Activated CD4-positive, alpha-beta T cell treated with anti-CD3 and anti-CD28 coated beads for 36 hours (primary cell): ENCODE data around the gene ATG7. TPM values are rescaled to one million over a fixed set of nuclear protein-coding genes. Genes with fewer than 3 reads are reported as not detected.
"Not testable (repeated sequence)": the region's sequence is repeated elsewhere in the genome, so short reads cannot be mapped to it uniquely, and the experiment has no call there.

ENCODE experiments used
- ATAC-seq: fragments of 200-7000 bp; cut with Tn5 transposase; one replicate; pipeline ENCODE4 v1.10.0; 2021; ENCODE audit warnings: mild to moderate bottlenecking, moderate library complexity
- CTCF ChIA-PET: fragments of 350-600 bp; sonication (Branson Sonifier 250); formaldehyde crosslinking; loops from one replicate; lab custom pipeline; 2021; ENCODE audit warnings: antibody characterized with exemption; lab: Charles Lee
- POLR2A ChIA-PET: fragments of 350-600 bp; sonication (Branson Sonifier 250); formaldehyde crosslinking; loops from one replicate; lab custom pipeline; 2021; ENCODE audit warnings: antibody characterized with exemption, inconsistent platforms; lab: Charles Lee
- DNase-seq: peaks from one replicate; pipeline ENCODE4 v3.0.0-alpha.2; 2020
- H3K27ac Mint-ChIP-seq: one replicate; pipeline ENCODE4 v1.8.0; 2021; ENCODE audit warnings: mixed read lengths
- H3K27me3 Mint-ChIP-seq: one replicate; pipeline ENCODE4 v1.8.0; 2021; ENCODE audit warnings: mixed read lengths
- H3K36me3 Mint-ChIP-seq: one replicate; pipeline ENCODE4 v1.8.0; 2021; ENCODE audit warnings: low read depth, mixed read lengths
- H3K4me1 Mint-ChIP-seq: one replicate; pipeline ENCODE4 v1.8.0; 2021; ENCODE audit warnings: mixed read lengths
- H3K4me3 Mint-ChIP-seq: one replicate; pipeline ENCODE4 v1.8.0; 2021; ENCODE audit warnings: mild to moderate bottlenecking, moderate library complexity, mixed read lengths
- H3K9me3 Mint-ChIP-seq: one replicate; pipeline ENCODE4 v1.8.0; 2021; ENCODE audit warnings: low read depth, mixed read lengths
- intact Hi-C, 2 experiments: fragments of 100-400 bp; cut with DNase I in 1 of 2; cut with micrococcal nuclease in 1 of 2; formaldehyde crosslinking; loops; one replicate each; pipeline versions ENCODE4 v1.14.2 to v1.15.1; 2022 to 2024; cut with DNase I, micrococcal nuclease
- total RNA-seq, 2 experiments: library from RNA; stranded (reverse); gene quantifications; one replicate each; pipeline ENCODE4 v1.2.3, GENCODE V29; 2021

ATG7 gene
- total RNA-seq, 2 experiments from 2014 or later = 31.6 to 34.5 TPM

DNA sequence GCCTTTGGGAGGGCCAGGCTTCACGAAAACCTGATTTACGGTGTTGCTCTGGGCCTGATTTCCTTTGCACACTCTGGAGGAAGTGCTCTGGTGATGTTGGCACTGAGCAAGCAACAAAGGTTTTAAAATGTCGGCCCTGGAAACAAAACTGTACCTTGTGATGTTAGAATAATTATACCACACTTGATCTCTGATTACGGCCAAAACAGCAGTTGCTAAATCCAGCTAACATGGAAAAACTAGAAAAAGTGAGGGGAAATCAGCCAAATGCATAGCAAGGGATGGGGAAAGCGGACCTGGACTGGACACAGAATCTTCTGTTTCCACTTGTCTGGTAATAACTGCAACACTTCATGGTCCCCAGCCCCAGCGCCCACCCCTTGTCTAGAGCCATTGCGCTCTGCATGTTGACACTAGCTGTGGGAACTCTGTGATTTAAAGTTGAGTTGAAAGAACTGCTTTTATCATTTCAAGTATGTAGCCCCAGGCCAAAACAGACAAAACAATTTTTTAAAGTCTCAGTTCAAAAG, 251.4 kb downstream of the ATG7 start:
- no peak overlapping the region for H3K4me3 Mint-ChIP-seq
- DNase-seq (no peak), ATAC-seq (no peak)
- no peak overlapping the region for H3K27ac Mint-ChIP-seq
- CTCF ChIA-PET = no interaction called here
- intact Hi-C loops = no loop called here
- H3K36me3 Mint-ChIP-seq = peaks cover 9% of the 10 kb centered on the region
- no peaks in the 10 kb centered on the region for H3K9me3 Mint-ChIP-seq
- POLR2A ChIA-PET = no interaction called here
- no peaks in the 10 kb centered on the region for H3K27me3 Mint-ChIP-seq
- H3K4me1 Mint-ChIP-seq = no peaks in the 10 kb centered on the region

DNA sequence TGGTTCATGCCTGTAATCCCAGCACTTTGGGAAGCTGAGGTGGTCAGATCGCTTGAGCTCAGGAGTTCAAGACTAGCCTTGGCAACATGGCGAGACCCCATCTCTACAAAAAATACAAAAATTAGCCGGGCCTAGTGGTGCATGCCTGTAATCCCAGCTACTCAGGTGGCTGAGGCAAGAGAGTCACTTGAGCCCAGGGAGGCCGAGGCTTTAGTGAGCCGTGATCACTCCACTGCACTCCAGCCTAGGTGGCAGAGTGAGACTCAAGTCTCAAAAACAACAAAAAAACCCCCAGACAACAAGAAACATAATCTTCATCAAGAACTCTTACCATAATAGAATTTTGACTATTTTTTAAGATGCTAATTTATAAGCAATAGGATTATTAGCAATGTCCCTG, 253.9 kb downstream of the ATG7 start:
- CTCF ChIA-PET = not testable (repeated sequence)

DNA sequence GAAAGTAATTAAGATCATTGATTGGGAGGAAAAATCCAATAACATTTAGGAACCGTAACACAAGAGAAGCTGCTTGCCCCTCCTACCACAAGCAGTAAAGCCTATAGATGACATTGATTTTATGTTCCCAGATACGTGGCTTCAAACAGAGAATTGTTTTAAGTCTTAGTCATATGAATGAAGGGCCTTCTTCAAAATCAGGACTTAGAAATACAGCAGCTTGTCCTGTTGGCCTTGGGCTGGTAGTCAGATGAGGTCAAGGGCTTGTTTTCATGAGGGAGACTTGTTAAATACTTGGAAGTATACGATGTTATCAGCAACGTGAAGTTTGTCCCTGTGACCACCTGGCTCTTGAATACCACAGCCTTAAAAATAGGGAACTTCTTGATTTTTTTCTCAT, 257.1 kb downstream of the ATG7 start:
- DNase-seq (no peak), ATAC-seq (no peak)
- H3K9me3 Mint-ChIP-seq = no peaks in the 10 kb centered on the region
- no peak overlapping the region for H3K27ac Mint-ChIP-seq
- no peak overlapping the region for H3K4me3 Mint-ChIP-seq
- POLR2A ChIA-PET = no interaction called here
- intact Hi-C loops = no loop called here
- H3K27me3 Mint-ChIP-seq = no peaks in the 10 kb centered on the region
- CTCF ChIA-PET = no interaction called here
- peaks cover 9% of the 10 kb centered on the region for H3K36me3 Mint-ChIP-seq
- H3K4me1 Mint-ChIP-seq = no peaks in the 10 kb centered on the region

More for the DNA sequence above, 253.9 kb downstream of the ATG7 start:
- H3K27ac Mint-ChIP-seq, POLR2A ChIA-PET, H3K9me3 Mint-ChIP-seq, H3K4me3 Mint-ChIP-seq, intact Hi-C loops, H3K36me3 Mint-ChIP-seq, ATAC-seq, H3K27me3 Mint-ChIP-seq, H3K4me1 Mint-ChIP-seq, DNase-seq: not testable (repeated sequence)

DNA sequence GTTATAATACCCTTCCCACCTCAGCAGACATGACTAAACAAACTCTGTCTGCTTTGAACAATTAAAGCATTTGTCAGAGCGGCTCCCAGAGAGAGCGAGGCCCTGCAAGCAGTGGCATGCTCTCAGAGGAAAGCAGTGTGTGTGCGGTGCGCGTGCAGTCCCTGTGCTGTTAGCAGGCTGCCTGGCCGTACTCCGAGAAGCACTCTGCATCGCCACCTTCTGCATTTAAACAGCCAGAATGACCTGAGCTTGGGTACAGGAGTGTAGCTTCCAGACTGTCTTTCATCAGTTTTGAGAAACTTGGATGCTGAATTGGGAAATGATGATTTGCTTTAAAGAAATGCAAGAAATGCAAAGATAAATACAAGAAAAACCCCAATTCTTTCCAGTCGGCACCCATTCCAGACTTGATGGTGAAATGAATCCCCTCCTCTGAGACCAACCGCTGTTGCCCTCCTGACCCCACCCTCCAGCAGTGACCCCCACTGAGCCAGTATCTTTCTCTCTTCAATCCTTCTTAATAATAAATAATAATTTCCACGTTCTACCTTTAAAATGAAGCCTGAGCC, 258.0 kb downstream of the ATG7 start:
- H3K4me1 Mint-ChIP-seq = no peaks in the 10 kb centered on the region
- intact Hi-C loops = no loop called here
- ChIA-PET POLR2A (no interaction called here), CTCF (no interaction called here)
- no peak overlapping the region for H3K27ac Mint-ChIP-seq
- peaks cover 9% of the 10 kb centered on the region for H3K36me3 Mint-ChIP-seq
- H3K4me3 Mint-ChIP-seq = no peak overlapping the region
- DNase-seq (no peak), ATAC-seq (no peak)
- H3K9me3 Mint-ChIP-seq = no peaks in the 10 kb centered on the region
- H3K27me3 Mint-ChIP-seq = no peaks in the 10 kb centered on the region

DNA sequence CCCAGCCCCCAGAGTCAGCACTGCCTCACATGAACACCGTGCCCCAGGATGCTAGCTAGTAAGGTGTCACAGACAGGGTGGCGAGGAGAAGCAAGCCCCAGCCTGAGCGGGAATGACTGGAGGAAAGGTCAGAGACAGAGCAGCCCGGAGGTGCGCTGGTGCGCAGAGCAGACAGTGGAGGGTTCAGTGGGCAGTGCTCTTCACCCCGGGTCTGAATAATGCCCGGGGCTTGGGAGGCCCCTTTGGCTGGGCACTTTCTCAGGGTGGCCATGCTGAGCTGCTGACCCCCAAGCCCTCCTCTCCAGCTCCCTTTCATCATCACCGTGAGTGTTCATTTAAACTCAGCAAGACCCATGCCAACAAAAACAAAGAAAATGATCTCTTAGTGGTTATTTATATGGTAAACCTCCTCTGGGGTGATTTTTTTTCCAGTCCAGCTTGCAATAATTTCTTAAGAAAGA, 260.8 kb downstream of the ATG7 start:
- ATAC-seq = no peak
- DNase-seq = no peak
- intact Hi-C loops = no loop called here
- Mint-ChIP-seq H3K9me3 (no peaks in the 10 kb centered on the region), H3K27ac (no peak overlapping the region), H3K27me3 (no peaks in the 10 kb centered on the region), H3K4me3 (no peak overlapping the region), H3K4me1 (no peaks in the 10 kb centered on the region), H3K36me3 (peaks cover 4% of the 10 kb centered on the region)
- POLR2A ChIA-PET = no interaction called here
- CTCF ChIA-PET = no interaction called here

DNA sequence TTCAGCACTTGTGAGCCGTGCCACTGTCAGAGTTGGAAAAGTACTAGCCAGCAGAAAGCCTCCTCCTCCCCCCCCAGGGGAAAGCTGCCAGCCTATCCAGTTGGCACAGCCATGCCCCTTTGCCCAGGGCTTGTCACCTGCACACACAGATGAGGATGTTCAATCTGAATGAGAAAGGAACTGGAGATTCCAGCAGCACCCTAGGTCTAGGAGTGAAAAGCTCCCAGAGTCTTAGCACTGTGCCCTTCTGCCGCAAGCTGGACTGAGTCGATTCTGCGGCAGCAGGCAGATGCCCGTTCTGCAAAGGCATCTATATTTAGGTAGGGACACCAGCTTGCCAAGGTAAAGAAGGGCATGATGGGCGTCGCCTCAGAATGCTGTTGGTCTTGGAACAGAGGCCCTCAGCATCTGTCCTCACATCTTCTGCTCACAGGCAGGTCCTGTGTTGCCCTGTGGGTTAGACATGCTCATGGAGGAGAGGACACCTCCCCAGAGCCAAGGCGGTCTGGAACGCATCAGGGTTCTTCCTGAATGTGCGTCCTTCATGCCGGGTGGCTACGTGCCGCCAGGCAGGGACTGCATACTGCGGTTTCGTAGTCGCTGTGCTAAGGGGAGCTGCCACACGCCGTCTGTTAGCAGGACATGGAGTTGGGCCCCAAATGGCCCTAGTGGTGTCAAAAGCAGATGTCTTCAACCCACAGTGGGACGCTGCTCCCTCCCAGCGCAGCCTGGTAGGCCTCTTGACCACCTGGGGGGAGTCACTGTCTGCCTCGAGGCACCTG, 262.0 kb downstream of the ATG7 start:
- CTCF ChIA-PET = no interaction called here

DNA sequence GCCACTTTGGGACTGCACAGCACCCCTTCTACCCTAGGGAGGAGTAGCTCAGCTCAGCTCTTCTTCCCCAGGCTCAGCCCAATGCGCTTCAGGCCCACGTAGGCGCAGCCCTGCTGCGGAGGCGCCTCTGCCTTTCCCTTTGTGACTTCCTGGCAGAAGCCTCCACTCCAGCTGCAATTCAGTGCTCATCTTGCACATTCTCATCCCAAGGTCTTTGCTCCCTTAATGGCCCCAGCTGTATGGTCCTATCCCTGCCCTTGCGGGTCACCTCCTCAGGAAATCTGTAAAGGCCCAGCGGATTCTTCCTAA, 262.6 kb downstream of the ATG7 start:
- intact Hi-C loops = no loop called here
- ATAC-seq (no peak), DNase-seq (no peak)
- H3K4me3 Mint-ChIP-seq = no peak overlapping the region
- no peaks in the 10 kb centered on the region for H3K27me3 Mint-ChIP-seq
- H3K36me3 Mint-ChIP-seq = peaks cover under 1% of the 10 kb centered on the region
- no peak overlapping the region for H3K27ac Mint-ChIP-seq
- no peaks in the 10 kb centered on the region for H3K4me1 Mint-ChIP-seq
- ChIA-PET POLR2A (no interaction called here), CTCF (no interaction called here)
- no peaks in the 10 kb centered on the region for H3K9me3 Mint-ChIP-seq

More for the DNA sequence above, 262.0 kb downstream of the ATG7 start:
- Mint-ChIP-seq H3K4me1 (no peaks in the 10 kb centered on the region), H3K27ac (no peak overlapping the region), H3K9me3 (no peaks in the 10 kb centered on the region), H3K36me3 (no peaks in the 10 kb centered on the region), H3K4me3 (no peak overlapping the region), H3K27me3 (no peaks in the 10 kb centered on the region)
- ATAC-seq = no peak
- no peak for DNase-seq
- POLR2A ChIA-PET = no interaction called here
- intact Hi-C loops = no loop called here

DNA sequence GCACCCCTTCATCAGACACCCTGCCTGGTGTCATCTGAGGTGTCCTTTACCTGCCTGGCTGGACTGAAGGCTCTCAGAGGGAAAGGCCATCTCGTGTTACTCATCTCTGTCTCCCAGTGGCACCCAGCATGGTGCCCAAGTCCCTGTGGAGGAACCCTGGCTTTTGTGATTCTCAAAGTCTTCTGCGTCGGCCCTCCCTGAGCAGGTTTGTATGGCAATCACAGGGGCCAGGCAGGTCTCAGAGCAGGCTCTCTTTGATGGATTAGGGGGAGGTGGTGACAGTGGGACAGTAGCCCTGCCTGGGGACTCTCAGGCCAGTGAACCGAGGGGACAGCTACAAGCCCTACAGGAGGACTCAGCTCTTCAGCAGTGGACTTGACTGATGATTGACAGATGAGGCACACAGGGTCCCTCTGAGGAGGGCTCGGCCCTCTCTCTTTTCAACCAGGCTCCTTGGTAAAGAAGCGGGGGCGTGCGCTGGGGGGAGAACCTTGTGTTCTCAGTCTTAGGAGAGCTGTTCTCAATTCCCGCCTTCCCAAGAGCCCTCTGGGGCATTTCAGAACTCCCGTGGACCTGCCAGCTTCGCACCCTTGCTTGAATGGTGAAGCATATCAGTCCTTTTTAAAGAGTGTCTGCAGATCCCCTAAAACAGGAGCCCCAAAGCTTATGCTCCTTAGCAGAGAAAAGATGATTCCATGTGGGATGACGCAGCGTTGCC, 263.2 kb downstream of the ATG7 start:
- Mint-ChIP-seq H3K4me1 (no peaks in the 10 kb centered on the region), H3K27ac (no peak overlapping the region), H3K9me3 (no peaks in the 10 kb centered on the region), H3K36me3 (peaks cover 5% of the 10 kb centered on the region), H3K27me3 (no peaks in the 10 kb centered on the region), H3K4me3 (no peak overlapping the region)
- ATAC-seq = no peak
- ChIA-PET CTCF (no interaction called here), POLR2A (no interaction called here)
- DNase-seq = no peak
- intact Hi-C loops = no loop called here

DNA sequence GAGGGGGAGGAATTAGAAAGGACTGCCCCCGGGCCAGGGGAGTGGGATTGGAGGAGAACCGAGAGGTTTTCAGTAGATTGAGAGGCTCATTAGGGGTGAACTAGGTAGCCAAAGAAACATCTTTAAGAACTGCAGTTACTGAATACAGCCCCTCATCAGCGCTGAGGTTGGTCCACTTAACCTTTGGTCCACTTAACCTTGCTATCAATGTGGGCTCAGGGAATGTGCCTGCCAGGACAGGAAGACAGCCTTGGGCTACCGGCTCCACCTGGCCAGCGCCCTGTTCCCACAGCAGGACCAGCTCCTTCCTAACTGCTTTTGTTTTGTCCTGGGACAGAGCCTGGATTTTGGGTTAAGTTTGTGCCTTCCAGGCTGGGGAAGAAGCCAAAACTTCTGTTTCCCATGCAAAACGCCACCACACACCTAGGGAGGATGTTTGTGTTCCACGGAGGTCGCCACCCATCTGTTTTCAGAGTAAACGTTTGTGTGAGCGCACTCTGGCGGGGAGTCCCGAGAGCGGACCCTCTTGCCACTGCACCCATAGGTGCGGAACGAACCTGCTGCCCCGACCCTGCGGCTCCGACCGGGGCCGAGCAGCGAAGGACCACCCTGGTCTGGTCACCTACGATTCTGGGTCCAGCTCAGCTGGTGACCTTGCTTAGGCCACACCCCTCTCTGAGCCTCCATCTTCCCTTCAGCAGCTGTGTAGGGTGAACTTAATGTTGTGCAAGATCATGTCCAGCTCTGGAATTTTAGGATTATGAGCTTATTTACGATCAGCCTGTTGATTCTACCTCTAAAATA, 264.1 kb downstream of the ATG7 start:
- H3K27me3 Mint-ChIP-seq = no peaks in the 10 kb centered on the region
- H3K4me1 Mint-ChIP-seq = no peaks in the 10 kb centered on the region
- POLR2A ChIA-PET = no interaction called here
- intact Hi-C loops = no loop called here
- DNase-seq (no peak), ATAC-seq (no peak)
- CTCF ChIA-PET = interaction anchor here (0.7 kb wide), 1 partner anchor 685 kb away, joined by 3 read pairs; no protein-coding TSS in a partner anchor
- no peak overlapping the region for H3K4me3 Mint-ChIP-seq
- H3K27ac Mint-ChIP-seq = no peak overlapping the region
- H3K9me3 Mint-ChIP-seq = no peaks in the 10 kb centered on the region
- H3K36me3 Mint-ChIP-seq = peaks cover 5% of the 10 kb centered on the region

DNA sequence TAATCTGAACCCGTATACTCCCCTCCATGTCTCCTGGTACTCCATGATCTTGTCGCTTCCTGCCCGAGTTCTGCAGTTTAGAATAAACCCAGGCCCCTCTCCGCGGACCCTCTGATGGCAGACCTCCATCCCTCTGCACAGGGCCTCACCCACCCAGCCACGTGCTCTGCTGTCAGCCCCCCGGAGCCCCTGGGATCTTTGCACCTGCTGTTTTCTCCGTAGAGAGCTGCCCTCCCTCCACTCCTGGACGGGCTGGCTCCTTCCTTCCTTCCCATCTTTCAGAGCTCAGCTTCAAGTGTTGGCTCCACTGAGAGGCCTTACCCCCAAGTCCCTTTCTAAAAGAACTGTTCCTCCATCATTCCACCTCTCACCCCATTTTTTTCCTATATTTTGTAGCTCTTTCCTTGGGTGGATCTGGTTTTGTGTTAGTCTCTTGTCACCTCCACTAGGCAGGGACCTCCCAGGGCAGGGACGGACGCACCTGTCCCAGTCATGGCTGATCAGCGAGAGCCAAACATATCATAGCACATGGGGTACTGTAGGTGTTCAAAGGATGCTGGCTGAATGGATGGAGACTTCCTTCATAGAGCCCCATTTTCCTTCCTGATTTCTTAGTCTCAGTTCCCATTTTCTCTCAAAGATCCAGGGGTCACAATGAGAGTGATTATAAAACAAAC, 264.9 kb downstream of the ATG7 start:
- Mint-ChIP-seq H3K27me3 (no peaks in the 10 kb centered on the region), H3K27ac (no peak overlapping the region), H3K4me1 (no peaks in the 10 kb centered on the region), H3K9me3 (no peaks in the 10 kb centered on the region), H3K4me3 (no peak overlapping the region), H3K36me3 (peaks cover 5% of the 10 kb centered on the region)
- ATAC-seq = no peak
- intact Hi-C loops = no loop called here
- no peak for DNase-seq
- CTCF ChIA-PET = interaction anchor here (0.7 kb wide), 1 partner anchor 686 kb away, joined by 3 read pairs; no protein-coding TSS in a partner anchor
- POLR2A ChIA-PET = no interaction called here

DNA sequence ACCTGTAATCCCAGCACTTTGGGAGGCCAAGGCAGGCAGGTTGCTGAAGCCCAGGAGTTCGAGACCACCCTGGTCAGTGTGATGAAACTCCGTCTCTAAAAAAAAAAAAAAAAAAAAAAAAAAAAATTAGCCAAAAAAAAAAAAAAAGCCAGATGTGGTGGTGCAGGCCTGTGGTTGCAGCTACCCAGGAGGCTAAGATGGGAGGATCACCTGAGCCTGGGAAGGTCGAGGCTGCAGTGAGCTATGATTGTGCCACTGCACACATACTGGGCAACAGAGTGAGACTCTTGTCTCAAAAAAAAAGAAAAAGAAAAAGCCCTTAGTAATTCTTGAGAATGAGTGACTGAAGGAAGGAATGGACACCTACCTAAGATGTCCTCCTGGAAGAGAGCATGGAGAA, 266.4 kb downstream of the ATG7 start:
- CTCF ChIA-PET = interaction anchor here (0.9 kb wide), 1 partner anchor 113 kb away, joined by 3 read pairs; no protein-coding TSS in a partner anchor
- DNase-seq (no peak), ATAC-seq (no peak)
- intact Hi-C loops = no loop called here
- peaks cover 5% of the 10 kb centered on the region for H3K36me3 Mint-ChIP-seq
- H3K4me1 Mint-ChIP-seq = no peaks in the 10 kb centered on the region
- no peaks in the 10 kb centered on the region for H3K9me3 Mint-ChIP-seq
- POLR2A ChIA-PET = no interaction called here
- H3K27ac Mint-ChIP-seq = no peak overlapping the region
- H3K27me3 Mint-ChIP-seq = no peaks in the 10 kb centered on the region
- H3K4me3 Mint-ChIP-seq = no peak overlapping the region
